Astrocyte of the spinal cord (primary cell): Measurements from ENCODE around the gene IFT88.

Experiments used
- DNase-seq: peaks from one replicate; pipeline ENCODE4 v3.0.0; 2011; ENCODE audit warnings: low read depth, low spot score
- H3K4me3 ChIP-seq: 2 replicates; pipeline ENCODE4 v1.5.1; 2011; ENCODE audit warnings: low read depth, mild to moderate bottlenecking, low read length, moderate library complexity
- CTCF ChIP-seq: IDR thresholded peaks from 2 replicates; pipeline ENCODE4 v1.5.1; 2012; ENCODE audit warnings: low read depth, mild to moderate bottlenecking, low read length, inconsistent platforms
- in situ Hi-C: cut with HindIII; loops from 2 replicates; pipeline ENCODE4 v1.10.0; 2017; ENCODE audit warnings: low sequenced_read_pairs

IFT88 gene

GRCh38 chr13:20588529-20589110 lies 21.7 kb downstream of the IFT88 start:
- no peak for DNase-seq
- in situ Hi-C loops, result no loop called here
- TF ChIP-seq CTCF, result no peak
- no peak overlapping the region for H3K4me3 ChIP-seq

- no peak overlapping the region for H3K4me3 ChIP-seq
- no peak for DNase-seq
- TF ChIP-seq CTCF, result no peak
- in situ Hi-C loops, result no loop called here
Observed at GRCh38 chr13:20590561-20590960, 23.6 kb downstream of the IFT88 start.

DNA sequence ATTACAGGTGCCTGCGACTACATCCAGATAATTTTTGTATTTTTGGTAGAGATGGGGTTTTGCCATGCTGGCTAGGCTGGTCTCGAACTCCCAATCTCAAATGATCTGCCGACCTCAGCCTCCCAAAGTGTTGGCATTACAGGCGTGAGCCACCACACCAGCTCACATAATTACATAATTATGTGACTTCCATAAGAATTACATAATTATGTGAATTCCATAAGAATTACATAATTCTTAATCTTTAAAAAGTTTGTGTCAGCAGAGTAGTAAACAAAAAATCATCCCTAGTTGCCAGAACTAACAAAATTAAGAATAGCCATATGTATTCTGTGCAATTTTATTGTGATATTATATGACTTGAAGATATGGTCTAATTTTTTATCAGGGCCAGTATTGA lies 25.6 kb downstream of the IFT88 start:
- in situ Hi-C loops, result no loop called here
- TF ChIP-seq CTCF, result no peak
- no peak overlapping the region for H3K4me3 ChIP-seq
- no peak for DNase-seq

DNA sequence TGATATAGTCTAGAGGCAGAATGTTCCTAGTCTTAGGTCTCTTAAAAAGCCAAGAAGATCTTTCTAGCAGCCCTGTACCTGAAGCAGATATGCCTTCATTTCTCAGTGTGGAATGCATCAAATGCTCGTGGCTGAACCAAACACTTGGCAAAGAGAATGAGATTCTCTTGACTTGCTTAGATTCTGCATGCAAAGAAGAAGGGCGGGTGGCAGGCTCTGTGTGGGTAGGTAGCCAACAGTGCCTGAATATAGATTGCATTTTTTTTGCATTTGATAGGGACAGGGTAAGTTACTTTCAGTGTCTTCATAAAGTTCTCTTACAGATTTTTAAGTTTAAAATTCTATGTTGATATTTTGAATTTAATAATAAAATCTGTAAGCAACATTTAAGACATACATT lies 27.3 kb downstream of the IFT88 start:
- no peak for DNase-seq
- TF ChIP-seq CTCF, result no peak
- no peak overlapping the region for H3K4me3 ChIP-seq
- in situ Hi-C loops, result no loop called here

- no peak for TF ChIP-seq CTCF
- in situ Hi-C loops, result no loop called here
- H3K4me3 ChIP-seq, result no peak overlapping the region
- DNase-seq, result no peak
Observed at GRCh38 chr13:20607015-20607414, 40.1 kb downstream of the IFT88 start.

GRCh38 chr13:20608438-20609020 lies 41.6 kb downstream of the IFT88 start:
- in situ Hi-C loops, result no loop called here
- H3K4me3 ChIP-seq, result no peak overlapping the region
- TF ChIP-seq CTCF, result no peak
- DNase-seq, result peak; percentile 9

DNA sequence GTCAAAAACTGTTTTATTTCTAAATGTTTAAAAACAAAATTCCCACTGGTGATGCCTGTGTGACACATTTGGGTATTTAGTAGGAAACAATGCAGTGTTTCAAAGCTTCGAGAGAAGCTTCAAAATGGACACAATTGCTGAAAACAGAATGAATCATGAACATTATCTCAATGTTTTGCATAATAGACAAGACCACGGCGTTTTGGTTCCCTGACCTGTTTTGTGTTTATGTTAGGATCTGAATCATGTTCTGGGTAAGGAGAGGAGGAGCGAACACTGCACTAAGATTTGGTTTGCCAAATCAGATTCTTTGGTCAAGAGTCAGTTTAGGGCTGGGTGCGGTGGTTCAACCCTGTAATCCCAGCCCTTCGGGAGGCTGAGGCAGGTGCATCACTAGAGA lies 42.2 kb downstream of the IFT88 start:
- DNase-seq, result peak; percentile 70
- no peak for TF ChIP-seq CTCF
- H3K4me3 ChIP-seq, result no peak overlapping the region
- in situ Hi-C loops, result no loop called here
